ENCODE measurements around the gene KTI12.

GRCh38 chr1:52054496-52055065, 21.0 kb upstream of the KTI12 start:
- TF ChIP-seq CTCF (IDR thresholded peaks at IDR 0.05; ENCODE audit: low read length) (no peak), EZH2 (IDR thresholded peaks at IDR 0.05; ENCODE audit: borderline replicate concordance, low read length) (no peak)

All from OCI-LY1 (cell line).